GM12892 (cell line): ENCODE data around the gene KRT6B.
"Not testable (repeated sequence)": the region's sequence is repeated elsewhere in the genome, so short reads cannot be mapped to it uniquely, and the experiment has no call there.

Source experiments
- DNase-seq: peaks from one replicate; pipeline ENCODE4 v3.0.0; 2011; ENCODE audit not compliant: insufficient read length
- FAIRE-seq: peaks from 2 replicates; lab custom pipeline; 2011; peaks lifted over from hg19 to GRCh38; lab: Jason Lieb, UNC
- POLR2A ChIP-seq: IDR thresholded peaks from 2 replicates; pipeline ENCODE4 v1.6.1; 2011; ENCODE audit warnings: low read depth, low read length, control low read depth
- POLR2AphosphoS5 ChIP-seq: IDR thresholded peaks from 2 replicates; pipeline ENCODE4 v1.6.1; 2011; ENCODE audit warnings: low read depth, low read length, control low read depth
- TAF1 ChIP-seq: IDR thresholded peaks from 2 replicates; pipeline ENCODE4 v1.6.1; 2011; ENCODE audit warnings: low read depth, mild to moderate bottlenecking, control low read depth, low read length, borderline replicate concordance

KRT6B gene

DNA sequence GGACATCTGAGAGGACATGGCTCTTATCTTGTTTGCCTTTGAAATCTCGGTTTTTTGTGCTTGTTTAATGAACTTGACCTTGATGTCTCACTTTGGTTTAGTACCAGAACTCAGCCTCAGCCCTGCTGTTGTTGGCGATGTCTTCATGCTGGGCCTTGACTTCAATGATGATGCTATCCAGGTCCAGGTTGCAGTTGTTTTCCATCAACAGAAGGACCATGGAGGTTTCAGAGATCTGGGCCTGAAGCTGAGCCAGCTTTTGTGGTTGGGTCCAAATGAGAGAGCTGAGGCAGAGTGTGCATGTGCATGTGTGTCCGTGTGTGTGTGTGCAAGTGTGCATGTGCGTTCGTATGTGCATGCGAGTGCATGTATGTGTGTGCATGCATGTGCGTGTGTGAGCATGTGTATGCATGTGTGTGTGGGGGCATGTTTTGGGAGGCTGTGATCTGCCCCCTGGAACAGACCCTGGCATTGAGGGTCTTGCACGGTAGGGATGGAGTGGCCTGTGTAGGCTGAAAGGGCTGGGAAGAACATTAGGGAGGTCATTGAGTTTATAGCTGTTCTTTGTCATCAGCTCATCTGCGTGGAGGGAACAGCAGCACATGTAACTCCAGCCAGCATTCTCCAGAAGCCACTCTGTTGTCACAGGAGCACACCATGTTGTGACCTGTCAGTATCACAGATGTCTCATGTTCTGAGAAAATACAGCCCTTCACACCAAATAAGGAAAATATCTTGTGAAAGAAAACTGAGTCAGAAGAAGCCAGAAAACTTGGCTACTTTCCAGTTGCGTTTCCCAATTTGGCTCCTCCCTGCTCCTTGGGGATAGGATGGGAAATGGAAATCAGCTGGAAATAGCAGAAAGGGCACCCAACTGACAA is 35.8 kb downstream of the KRT6B start:
- TF ChIP-seq TAF1 (no peak), POLR2A (no peak), POLR2AphosphoS5 (no peak)
- no peak for FAIRE-seq
- no peak for DNase-seq

GRCh38 chr12:52414936-52415335 is 37.0 kb downstream of the KRT6B start:
- FAIRE-seq (no peak), DNase-seq (no peak)
- TF ChIP-seq POLR2AphosphoS5 = no peak
- no peak for TF ChIP-seq POLR2A
- TF ChIP-seq TAF1 = no peak

DNA sequence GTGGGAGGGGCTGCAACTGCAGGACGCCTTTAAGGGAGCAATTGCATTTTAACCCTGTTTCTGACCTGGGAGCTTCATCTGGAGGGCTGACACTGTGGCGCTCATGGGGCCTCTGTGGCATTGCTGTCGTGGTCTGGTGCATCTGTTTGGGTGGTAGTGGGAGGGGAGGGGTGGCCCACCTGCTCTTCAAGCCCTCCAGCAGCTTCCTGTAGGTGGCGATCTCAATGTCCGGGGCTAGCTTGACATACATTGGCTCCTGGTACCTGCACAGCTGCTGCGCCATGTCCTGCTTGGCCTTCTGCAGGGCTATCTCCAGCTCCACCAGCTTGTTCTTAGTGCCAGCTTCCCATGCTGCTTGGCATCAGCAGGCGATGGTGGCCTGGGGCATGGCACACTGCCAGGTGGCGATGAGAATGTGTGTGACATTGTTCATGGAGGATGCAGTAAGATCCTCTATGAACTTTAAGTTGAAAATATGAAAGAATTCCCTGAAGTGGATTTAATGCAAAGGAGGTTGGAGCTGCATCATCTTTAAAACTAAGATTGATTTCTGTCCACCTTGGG is 38.1 kb downstream of the KRT6B start:
- TF ChIP-seq TAF1 (no peak), POLR2AphosphoS5 (no peak), POLR2A (no peak)
- FAIRE-seq (no peak), DNase-seq (no peak)

- DNase-seq (no peak), FAIRE-seq (no peak)
- TF ChIP-seq POLR2AphosphoS5 = no peak
- no peak for TF ChIP-seq POLR2A
- TF ChIP-seq TAF1 = no peak
These were observed 38.7 kb downstream of the KRT6B start for GRCh38 chr12:52413202-52413601.

DNA sequence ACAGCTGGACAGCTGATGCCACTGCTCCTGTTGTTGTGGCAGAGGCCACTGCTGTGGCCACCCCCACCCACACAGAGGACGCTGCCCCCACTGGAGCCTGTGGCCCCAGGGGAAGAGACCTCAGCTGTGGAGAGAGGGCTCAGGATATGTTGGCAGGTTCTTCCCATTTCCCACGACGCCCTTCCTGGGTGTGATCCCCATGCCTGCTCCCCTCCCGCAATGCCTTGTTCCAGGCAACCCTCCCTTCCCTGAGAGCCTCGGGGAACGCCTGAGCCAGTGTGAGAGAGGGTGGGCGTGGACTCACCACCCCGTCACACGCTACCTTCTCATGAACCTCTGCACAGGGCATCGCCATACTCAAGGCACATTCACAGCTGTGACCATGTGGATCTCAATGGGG is 40.1 kb downstream of the KRT6B start:
- DNase-seq = no peak
- no peak for TF ChIP-seq POLR2AphosphoS5
- TF ChIP-seq POLR2A = no peak
- TF ChIP-seq TAF1 = no peak
- FAIRE-seq = no peak

GRCh38 chr12:52410589-52411248 is 41.2 kb downstream of the KRT6B start:
- FAIRE-seq, DNase-seq: not testable (repeated sequence)

GRCh38 chr12:52407918-52408317 is 44.0 kb downstream of the KRT6B start:
- FAIRE-seq (no peak), DNase-seq (no peak)
- no peak for TF ChIP-seq POLR2A
- TF ChIP-seq POLR2AphosphoS5 = no peak

DNA sequence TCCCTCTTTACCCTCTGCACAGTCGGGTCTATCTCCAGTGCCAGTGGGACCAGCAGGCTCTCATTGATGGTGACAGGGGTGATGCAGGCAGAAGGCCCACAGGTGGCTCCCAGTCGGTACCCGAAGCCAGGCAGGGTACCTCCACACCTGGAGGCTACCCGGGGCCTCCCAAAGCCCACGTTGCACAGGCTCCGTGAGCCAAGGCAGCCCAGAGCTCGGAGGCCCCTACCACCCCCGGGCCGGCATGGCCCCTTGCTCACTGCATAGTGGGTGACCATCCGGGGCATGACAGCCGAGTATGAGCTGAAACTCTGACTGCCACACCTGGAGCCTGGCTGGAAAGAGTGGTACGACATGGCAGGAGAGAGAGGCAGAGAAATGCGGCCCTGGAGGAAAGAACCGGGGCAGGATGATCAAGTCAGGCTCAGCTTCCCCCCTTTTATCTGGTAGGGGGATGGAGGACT is 46.0 kb downstream of the KRT6B start, which contains the start of gene KRT82:
TSS of gene KRT82 (minus strand) at position 414 of the 464 bp plus-strand sequence. CDS start at position 356, 58 bp downstream.
- FAIRE-seq (no peak), DNase-seq (no peak)
- no peak for TF ChIP-seq POLR2A
- TF ChIP-seq TAF1 = no peak
- no peak for TF ChIP-seq POLR2AphosphoS5

DNA sequence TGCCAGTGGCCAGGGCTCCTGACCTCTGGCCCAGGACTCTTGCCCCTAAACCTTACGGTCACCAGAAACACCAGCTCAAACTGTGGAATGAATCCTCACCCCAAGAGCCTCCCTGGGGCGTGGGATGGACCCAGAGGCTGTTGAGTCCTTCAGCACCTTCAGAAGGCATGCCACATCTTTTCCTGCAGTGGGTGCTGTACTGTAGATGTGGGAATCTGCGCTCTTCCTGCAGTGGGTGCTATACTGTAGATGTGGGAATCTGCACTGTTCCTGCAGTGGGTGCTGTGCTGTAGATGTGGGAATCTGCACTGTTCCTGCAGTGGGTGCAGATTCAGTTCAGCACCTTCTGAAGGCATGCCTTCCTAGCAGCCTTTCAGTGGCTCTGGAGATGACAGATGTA is 47.0 kb downstream of the KRT6B start:
- no peak for FAIRE-seq
- no peak for TF ChIP-seq POLR2A
- TF ChIP-seq POLR2AphosphoS5 = no peak
- TF ChIP-seq TAF1 = no peak

GRCh38 chr12:52403561-52403960 is 48.4 kb downstream of the KRT6B start:
- no peak for TF ChIP-seq POLR2AphosphoS5
- TF ChIP-seq TAF1 = no peak
- TF ChIP-seq POLR2A = no peak
- no peak for FAIRE-seq

More for the DNA sequence above, 47.0 kb downstream of the KRT6B start:
- DNase-seq = no peak

GRCh38 chr12:52402873-52403540 is 48.9 kb downstream of the KRT6B start:
- TF ChIP-seq POLR2A (no peak), TAF1 (no peak), POLR2AphosphoS5 (no peak)
- DNase-seq (no peak), FAIRE-seq (no peak)

More at GRCh38 chr12:52403561-52403960, 48.4 kb downstream of the KRT6B start:
- DNase-seq = no peak

DNA sequence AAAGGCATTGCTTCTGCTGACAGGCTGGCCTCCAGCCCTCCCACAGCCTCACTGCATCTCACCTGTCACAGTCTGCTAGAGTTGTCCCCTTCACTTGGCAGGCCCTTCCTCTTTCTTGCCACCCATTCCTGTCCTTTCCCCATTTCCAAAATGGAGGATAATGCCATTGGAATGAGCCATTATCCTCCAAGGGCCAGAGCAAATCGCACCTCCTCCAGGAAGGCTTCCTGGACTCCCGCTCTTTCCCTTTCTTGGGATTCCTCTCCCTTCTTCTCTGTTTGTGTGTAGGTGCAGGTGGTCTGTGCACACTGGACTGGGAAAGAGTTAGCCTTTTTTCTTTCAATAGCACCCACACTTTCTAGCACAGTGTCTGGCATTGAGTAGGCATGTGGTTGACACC is 49.6 kb downstream of the KRT6B start:
- TF ChIP-seq POLR2AphosphoS5 (no peak), POLR2A (no peak), TAF1 (no peak)
- DNase-seq (no peak), FAIRE-seq (no peak)

- TF ChIP-seq POLR2A (no peak), POLR2AphosphoS5 (no peak), TAF1 (no peak)
- no peak for DNase-seq
- FAIRE-seq = no peak
These were observed 50.0 kb downstream of the KRT6B start for GRCh38 chr12:52401926-52402325.
